ENCODE data around the gene RAB44.

GRCh38 chr6:36703081-36703606, 5.5 kb downstream of the RAB44 start:
- TF ChIP-seq CTCF (IDR thresholded peaks at IDR 0.05; ENCODE audit: low read depth, low read length) (no peak), EZH2phosphoT487 (IDR thresholded peaks at IDR 0.05; ENCODE audit: low read depth) (no peak)

Measured in OCI-LY3 (cell line).